ENCODE measurements around the gene CARD8.

- TF ChIP-seq EZH2 (IDR thresholded peaks at IDR 0.05) (no peak), POLR2AphosphoS5 (IDR thresholded peaks at IDR 0.05; ENCODE audit: borderline replicate concordance, low read depth, low read length) (no peak), FOXP2 (optimal IDR thresholded peaks at IDR 0.05; ENCODE audit: control extremely low read depth, extremely low read length, insufficient read depth) (no peak)
Observed at GRCh38 chr19:48283908-48284307, 28.2 kb upstream of the CARD8 start.
